H1 (cell line): ENCODE results near the gene FMN2. TPM values are rescaled to one million over a fixed set of nuclear protein-coding genes. Genes with fewer than 3 reads are reported as not detected.

Source experiments
- CTCF ChIA-PET: fragments of 300-600 bp; sonication (Branson Sonifier 250); formaldehyde crosslinking; loops from one replicate; lab custom pipeline; 2021; ENCODE audit not compliant: partially characterized antibody; lab: Charles Lee
- POLR2A ChIA-PET: fragments of 300-600 bp; sonication (Branson Sonifier 250); formaldehyde crosslinking; loops from one replicate; lab custom pipeline; 2021; ENCODE audit warnings: inconsistent platforms; ENCODE audit not compliant: partially characterized antibody; lab: Charles Lee
- DNase-seq, 2 experiments: peaks; one replicate each; pipeline versions ENCODE4 v3.0.0 to v3.0.0-alpha.2; 2010 to 2022; ENCODE audit warnings: low spot score in 2 of 2, low read depth in 1 of 2, mixed read lengths in 1 of 2
- FAIRE-seq: peaks from 2 replicates; lab custom pipeline; 2011; peaks lifted over from hg19 to GRCh38; lab: Jason Lieb, UNC
- H2AFZ ChIP-seq: 2 replicates; pipeline ENCODE4 v1.8.1; 2012; ENCODE audit warnings: low read length, inconsistent platforms
- H2AK5ac ChIP-seq: 2 replicates; pipeline ENCODE4 v1.6.1; 2013; ENCODE audit warnings: low read depth, low read length
- H2BK120ac ChIP-seq: replicated peaks from 2 replicates; pipeline ENCODE3; 2013; ENCODE audit warnings: low read depth, low read length, inconsistent platforms
- H2BK12ac ChIP-seq: 2 replicates; pipeline ENCODE4 v1.6.1; 2013; ENCODE audit warnings: low read depth, low read length
- H2BK15ac ChIP-seq: 2 replicates; pipeline ENCODE4 v1.6.1; 2013; ENCODE audit warnings: low read length
- H2BK20ac ChIP-seq: 2 replicates; pipeline ENCODE4 v1.6.1; 2013; ENCODE audit warnings: low read length
- H2BK5ac ChIP-seq: 2 replicates; pipeline ENCODE4 v1.6.1; 2013; ENCODE audit warnings: low read depth, low read length
- H3K14ac ChIP-seq: 2 replicates; pipeline ENCODE4 v1.6.1; 2013; ENCODE audit warnings: inconsistent platforms; ENCODE audit not compliant: insufficient read length
- H3K18ac ChIP-seq: 2 replicates; pipeline ENCODE4 v1.6.1; 2013; ENCODE audit warnings: low read length; ENCODE audit errors: extremely low read depth
- H3K23ac ChIP-seq: 2 replicates; pipeline ENCODE4 v1.6.1; 2013; ENCODE audit warnings: inconsistent platforms; ENCODE audit not compliant: insufficient read length
- H3K23me2 ChIP-seq: 2 replicates; pipeline ENCODE4 v1.6.1; 2013; ENCODE audit warnings: low read depth, low read length
- H3K27ac ChIP-seq: 2 replicates; pipeline ENCODE4 v1.6.1; 2011; ENCODE audit warnings: low read depth, low read length, inconsistent platforms
- H3K27me3 ChIP-seq, 4 experiments: replicated peaks in 1 of 4; 1 replicate in 1 of 4; 2 replicates in 3 of 4; pipeline versions ENCODE4 v1.6.1 to v1.8.1; 2011 to 2013; ENCODE audit warnings: low read length in 3 of 4, mild to moderate bottlenecking in 3 of 4, inconsistent platforms in 2 of 4, mixed read lengths in 2 of 4, moderate library complexity in 1 of 4; ENCODE audit not compliant: control insufficient read depth in 3 of 4, insufficient read depth in 3 of 4; ENCODE audit errors: extremely low read depth in 1 of 4
- H3K36me3 ChIP-seq, 4 experiments: 2 replicates each; pipeline versions ENCODE4 v1.6.1 to v1.8.1; 2011 to 2013; ENCODE audit warnings: mild to moderate bottlenecking in 4 of 4, low read length in 3 of 4, moderate library complexity in 2 of 4, control low read depth in 1 of 4, inconsistent platforms in 1 of 4; ENCODE audit not compliant: insufficient read depth in 4 of 4, control insufficient read depth in 2 of 4
- H3K4ac ChIP-seq: replicated peaks from 2 replicates; pipeline ENCODE3; 2013; ENCODE audit warnings: low read length, low read depth, mixed read lengths, inconsistent platforms; ENCODE audit not compliant: insufficient read length
- H3K4me1 ChIP-seq, 4 experiments: replicated peaks in 1 of 4; 1 replicate in 1 of 4; 2 replicates in 3 of 4; pipeline versions ENCODE4 v1.6.1 to v1.8.1; 2011 to 2013; ENCODE audit warnings: low read length in 3 of 4, inconsistent platforms in 2 of 4, mixed read lengths in 1 of 4; ENCODE audit not compliant: insufficient read depth in 4 of 4, control insufficient read depth in 3 of 4
- H3K4me2 ChIP-seq, 2 experiments: 2 replicates each; pipeline versions ENCODE4 v1.6.1 to v1.8.1; 2011 to 2013; ENCODE audit warnings: low read depth in 2 of 2, low read length in 2 of 2, control low read depth in 1 of 2, inconsistent platforms in 1 of 2, mild to moderate bottlenecking in 1 of 2; ENCODE audit not compliant: insufficient read depth in 1 of 2
- H3K4me3 ChIP-seq, 4 experiments: fragments of 200-600, 300-600 bp in 1 of 4; sonication (generic), shearing (Covaris generic), sonication (Bioruptor Twin) in 1 of 4; 2 replicates each; pipeline versions ENCODE4 v1.5.1 to v1.8.1; 2011 to 2016; ENCODE audit warnings: low read length in 4 of 4, low read depth in 3 of 4, control low read depth in 2 of 4, inconsistent platforms in 2 of 4, mild to moderate bottlenecking in 2 of 4, mixed read lengths in 1 of 4, moderate library complexity in 1 of 4; ENCODE audit not compliant: insufficient read depth in 2 of 4; ENCODE audit errors: extremely low read depth in 1 of 4
- H3K56ac ChIP-seq: replicated peaks from 2 replicates; pipeline ENCODE3; 2013; ENCODE audit warnings: low read depth, mild to moderate bottlenecking, mixed read lengths, low read length, inconsistent platforms; ENCODE audit not compliant: insufficient read length
- H3K79me1 ChIP-seq: 2 replicates; pipeline ENCODE4 v1.6.1; 2013; ENCODE audit warnings: low read depth, low read length, control low read depth
- H3K79me2 ChIP-seq, 2 experiments: 2 replicates each; pipeline versions ENCODE4 v1.6.1 to v1.8.1; 2012 to 2013; ENCODE audit warnings: low read length in 2 of 2, mild to moderate bottlenecking in 2 of 2, inconsistent platforms in 1 of 2; ENCODE audit not compliant: insufficient read depth in 2 of 2, control insufficient read depth in 1 of 2
- H3K9ac ChIP-seq, 4 experiments: replicated peaks in 1 of 4; 1 replicate in 1 of 4; 2 replicates in 3 of 4; pipeline versions ENCODE4 v1.6.1 to v1.8.1; 2011 to 2013; ENCODE audit warnings: low read depth in 3 of 4, low read length in 3 of 4, control low read depth in 2 of 4, mild to moderate bottlenecking in 2 of 4, moderate library complexity in 2 of 4, inconsistent platforms in 1 of 4; ENCODE audit errors: extremely low read depth in 1 of 4
- H3K9me3 ChIP-seq, 2 experiments: 2 replicates each; pipeline versions ENCODE4 v1.6.1 to v1.8.1; 2012 to 2013; ENCODE audit warnings: mild to moderate bottlenecking in 2 of 2, moderate library complexity in 2 of 2, control low read depth in 1 of 2, inconsistent platforms in 1 of 2, low read depth in 1 of 2, low read length in 1 of 2, mixed read lengths in 1 of 2; ENCODE audit not compliant: insufficient read depth in 2 of 2
- H4K20me1 ChIP-seq, 2 experiments: replicated peaks in 1 of 2; 2 replicates each; pipeline versions ENCODE3 to v1.8.1; 2011 to 2013; ENCODE audit warnings: inconsistent platforms in 2 of 2, low read length in 2 of 2, mild to moderate bottlenecking in 1 of 2; ENCODE audit not compliant: insufficient read depth in 2 of 2, control insufficient read depth in 1 of 2
- H4K5ac ChIP-seq: 2 replicates; pipeline ENCODE4 v1.6.1; 2013; ENCODE audit warnings: low read length, low read depth, mixed read lengths, inconsistent platforms; ENCODE audit not compliant: insufficient read length
- H4K8ac ChIP-seq: 2 replicates; pipeline ENCODE4 v1.8.0; 2013; ENCODE audit warnings: mild to moderate bottlenecking, moderate library complexity, low read length, inconsistent platforms; ENCODE audit not compliant: insufficient read depth; ENCODE audit errors: extremely low read depth
- H4K91ac ChIP-seq: replicated peaks from 2 replicates; pipeline ENCODE3; 2013; ENCODE audit warnings: low read length, mixed read lengths, inconsistent platforms; ENCODE audit not compliant: insufficient read length
- BCL11A ChIP-seq, 2 experiments: IDR thresholded peaks; one replicate each; pipeline ENCODE4 v1.6.1; 2011; ENCODE audit warnings: low read depth in 2 of 2, low read length in 2 of 2, mild to moderate bottlenecking in 2 of 2
- BRCA1 ChIP-seq: IDR thresholded peaks from 2 replicates; pipeline ENCODE4 v1.6.1; 2012; ENCODE audit warnings: low read depth, low read length, improper control_type of control experiment
- CHD2 ChIP-seq: IDR thresholded peaks from 2 replicates; pipeline ENCODE4 v1.6.1; 2012; ENCODE audit warnings: low read length, improper control_type of control experiment
- CTBP2 ChIP-seq: IDR thresholded peaks from 2 replicates; pipeline ENCODE4 v1.7.0; 2011; ENCODE audit warnings: borderline replicate concordance, mild to moderate bottlenecking, moderate library complexity, mixed read lengths, low read length; ENCODE audit not compliant: insufficient read depth, insufficient read length
- EP300 ChIP-seq, 2 experiments: IDR thresholded peaks; 1 replicate in 1 of 2; 2 replicates in 1 of 2; pipeline ENCODE4 v1.6.1; 2011 to 2012; ENCODE audit warnings: low read depth in 2 of 2, low read length in 2 of 2, mild to moderate bottlenecking in 2 of 2, borderline replicate concordance in 1 of 2, inconsistent platforms in 1 of 2, moderate library complexity in 1 of 2
- MAFK ChIP-seq: IDR thresholded peaks from 2 replicates; pipeline ENCODE4 v1.6.1; 2012; ENCODE audit warnings: low read depth, mild to moderate bottlenecking, improper control_type of control experiment, low read length
- NRF1 ChIP-seq: IDR thresholded peaks from 2 replicates; pipeline ENCODE4 v1.6.1; 2011; ENCODE audit warnings: mild to moderate bottlenecking, low read depth, low read length, improper control_type of control experiment
- SIX5 ChIP-seq: IDR thresholded peaks from 2 replicates; pipeline ENCODE4 v1.6.1; 2011; ENCODE audit warnings: mild to moderate bottlenecking, low read depth, low read length
- SRF ChIP-seq: IDR thresholded peaks from 2 replicates; pipeline ENCODE4 v1.6.1; 2011; ENCODE audit warnings: mild to moderate bottlenecking, low read depth, low read length, moderate library complexity
- TAF7 ChIP-seq: optimal IDR thresholded peaks from 2 replicates; pipeline ENCODE3; 2011; ENCODE audit warnings: low read depth, mild to moderate bottlenecking, inconsistent platforms, low read length, moderate library complexity, borderline replicate concordance
- YY1 ChIP-seq: IDR thresholded peaks from 2 replicates; pipeline ENCODE4 v1.6.1; 2011; ENCODE audit warnings: low read depth, mild to moderate bottlenecking, low read length
- WGBS, 2 experiments: shearing (Covaris generic) in 1 of 2; methylation state at CpG; one replicate each; pipeline versions ENCODE4 v1.1.6 to v1.1.7; 2013 to 2015; ENCODE audit warnings: low lambda C conversion rate in 2 of 2, mixed read lengths in 2 of 2, inconsistent platforms in 1 of 2, low coverage in 1 of 2, missing lambda C conversion rate in 1 of 2; ENCODE audit not compliant: insufficient replicate concordance in 2 of 2, insufficient coverage in 1 of 2, insufficient read length in 1 of 2; ENCODE audit errors: extremely low coverage in 1 of 2, missing lambda C conversion rate in 1 of 2; 5-methylcytosine and 5-hydroxymethylcytosine counted together
- polyA plus RNA-seq, 7 experiments: library from polyadenylated mRNA; depleted of rRNA in 3 of 7; stranded (reverse) in 5 of 7; unstranded in 2 of 7; fragments of >200 nt in 5 of 7; fragments of 200-250 nt in 2 of 7; gene quantifications; 1 replicate in 5 of 7; 2 replicates in 1 of 7; 4 replicates in 1 of 7; pipeline versions ENCODE4 v1.2.1 to v1.2.3, GENCODE V29; 2011 to 2013; ENCODE audit warnings: missing spikeins in 2 of 7, mixed read lengths in 2 of 7
- total RNA-seq: library from RNA; stranded (reverse); fragmentation: NEBNext Ultra II Directional; extraction: Animal tissue kit (Norgen Biotek cat#: 25700); gene quantifications from 2 replicates; pipeline ENCODE4 v1.2.1, GENCODE V29; 2021

The FMN2 gene
- total and polyA plus RNA-seq, 2 of the 8 experiments (the other 6 are each of a cell fraction or from before 2014, with no cell fraction given), result 0.83 to 2.0 TPM

- WGBS, 2 experiments, result 93% methylated on average over 14 of the region's 14 CpGs; no CpG with 5 or more reads in 1 of the 2 experiments
Measured at GRCh38 chr1:240145120-240145519, 53.4 kb downstream of the FMN2 start.

More at GRCh38 chr1:240145120-240145519, 53.4 kb downstream of the FMN2 start:
- Histone ChIP-seq H2BK5ac (no peak overlapping the region), H2BK15ac (no peak overlapping the region), H3K9me3 (no peaks in the 10 kb centered on the region), H3K56ac (no peak overlapping the region), H3K27me3 (no peaks in the 10 kb centered on the region), H2AFZ (no peak overlapping the region), H3K14ac (no peak overlapping the region), H3K4me3 (no peak overlapping the region), H4K91ac (no peak overlapping the region)
- POLR2A ChIA-PET, result no interaction called here
- no peak for DNase-seq
- CTCF ChIA-PET, result interaction anchor here (1.2 to 1.3 kb wide), 4 partner anchors 63 to 313 kb away, joined by 3 to 4 read pairs (median 3); no protein-coding TSS in a partner anchor
- TF ChIP-seq BRCA1 (no peak), TAF7 (no peak), CTBP2 (no peak), MAFK (no peak), NRF1 (no peak), SRF (no peak), BCL11A (IDR thresholded peaks at IDR 0.05; ENCODE audit: low read depth in 2 of 2, low read length in 2 of 2) (no peak), EP300 (IDR thresholded peaks at IDR 0.05; ENCODE audit: borderline replicate concordance in 1 of 2, low read depth in 2 of 2, low read length in 2 of 2) (no peak), SIX5 (no peak), YY1 (no peak), CHD2 (no peak)
- TF ChIP-seq, all 59 proteins: peak for 0
- no peak overlapping the region for H4K8ac ChIP-seq
- H3K4me1 ChIP-seq, result no peaks in the 10 kb centered on the region
- no peak for FAIRE-seq
- no peaks in the 10 kb centered on the region for H3K36me3 ChIP-seq
- no peak overlapping the region for H3K4me2 ChIP-seq
- H3K79me1 ChIP-seq, result no peaks in the 10 kb centered on the region
- no peaks in the 10 kb centered on the region for H4K20me1 ChIP-seq
- H3K27ac ChIP-seq, result no peak overlapping the region
- no peak overlapping the region for H2BK20ac ChIP-seq
- no peak overlapping the region for H4K5ac ChIP-seq
- no peak overlapping the region for H2AK5ac ChIP-seq
- H2BK12ac ChIP-seq, result no peak overlapping the region
- no peak overlapping the region for H3K18ac ChIP-seq
- no peak overlapping the region for H2BK120ac ChIP-seq
- no peaks in the 10 kb centered on the region for H3K79me2 ChIP-seq
- no peak overlapping the region for H3K9ac ChIP-seq
- no peak overlapping the region for H3K23ac ChIP-seq
- no peak overlapping the region for H3K4ac ChIP-seq
- H3K23me2 ChIP-seq, result no peaks in the 10 kb centered on the region
